HEK293 (cell line): ENCODE measurements around the gene DLG2.

Source experiments
- ZNF426 ChIP-seq: fragments of 450-650 bp; formaldehyde crosslinking; IDR thresholded peaks from 2 replicates; pipeline ENCODE4 v1.5.1; 2017; ENCODE audit warnings: missing biosample characterization, missing genetic modification characterization, mild to moderate bottlenecking, inconsistent platforms, moderate library complexity
- ZNF747 ChIP-seq: fragments of 450-650 bp; formaldehyde crosslinking; IDR thresholded peaks from 2 replicates; pipeline ENCODE4 v1.5.1; 2016; ENCODE audit warnings: missing biosample characterization, missing genetic modification characterization
- TF ChIP-seq, protein P1 (sequence below): fragments of 450-650 bp; formaldehyde crosslinking; IDR thresholded peaks from 2 replicates; pipeline ENCODE4 v1.5.1; 2017; ENCODE audit warnings: missing biosample characterization, missing genetic modification characterization
- TF ChIP-seq, protein P2 (sequence below): fragments of 450-650 bp; formaldehyde crosslinking; IDR thresholded peaks from 2 replicates; pipeline ENCODE4 v1.5.1; 2016; ENCODE audit warnings: missing biosample characterization, missing genetic modification characterization

DNA sequence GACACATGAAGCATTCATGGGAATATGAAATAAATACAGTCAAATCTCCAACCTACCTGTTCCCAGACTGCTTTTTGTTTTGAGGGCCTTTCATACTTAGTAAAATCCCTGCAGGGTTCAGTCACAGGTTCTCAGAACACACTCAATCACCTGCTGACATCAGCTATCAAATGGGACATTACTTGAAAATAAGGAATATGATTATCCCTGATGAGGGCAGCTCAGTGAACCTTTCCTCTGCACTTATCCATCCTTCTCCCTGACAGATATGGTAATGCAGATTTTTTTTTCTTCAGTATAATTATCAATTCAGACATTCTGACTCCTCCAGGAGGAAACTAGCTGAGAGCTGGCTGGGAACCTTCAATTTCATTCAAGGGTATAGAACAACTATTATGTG is 1213.6 kb downstream of the DLG2 start:
- TF ChIP-seq, protein P1, sequence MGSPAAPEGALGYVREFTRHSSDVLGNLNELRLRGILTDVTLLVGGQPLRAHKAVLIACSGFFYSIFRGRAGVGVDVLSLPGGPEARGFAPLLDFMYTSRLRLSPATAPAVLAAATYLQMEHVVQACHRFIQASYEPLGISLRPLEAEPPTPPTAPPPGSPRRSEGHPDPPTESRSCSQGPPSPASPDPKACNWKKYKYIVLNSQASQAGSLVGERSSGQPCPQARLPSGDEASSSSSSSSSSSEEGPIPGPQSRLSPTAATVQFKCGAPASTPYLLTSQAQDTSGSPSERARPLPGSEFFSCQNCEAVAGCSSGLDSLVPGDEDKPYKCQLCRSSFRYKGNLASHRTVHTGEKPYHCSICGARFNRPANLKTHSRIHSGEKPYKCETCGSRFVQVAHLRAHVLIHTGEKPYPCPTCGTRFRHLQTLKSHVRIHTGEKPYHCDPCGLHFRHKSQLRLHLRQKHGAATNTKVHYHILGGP, result no peak
- TF ChIP-seq, protein P2, sequence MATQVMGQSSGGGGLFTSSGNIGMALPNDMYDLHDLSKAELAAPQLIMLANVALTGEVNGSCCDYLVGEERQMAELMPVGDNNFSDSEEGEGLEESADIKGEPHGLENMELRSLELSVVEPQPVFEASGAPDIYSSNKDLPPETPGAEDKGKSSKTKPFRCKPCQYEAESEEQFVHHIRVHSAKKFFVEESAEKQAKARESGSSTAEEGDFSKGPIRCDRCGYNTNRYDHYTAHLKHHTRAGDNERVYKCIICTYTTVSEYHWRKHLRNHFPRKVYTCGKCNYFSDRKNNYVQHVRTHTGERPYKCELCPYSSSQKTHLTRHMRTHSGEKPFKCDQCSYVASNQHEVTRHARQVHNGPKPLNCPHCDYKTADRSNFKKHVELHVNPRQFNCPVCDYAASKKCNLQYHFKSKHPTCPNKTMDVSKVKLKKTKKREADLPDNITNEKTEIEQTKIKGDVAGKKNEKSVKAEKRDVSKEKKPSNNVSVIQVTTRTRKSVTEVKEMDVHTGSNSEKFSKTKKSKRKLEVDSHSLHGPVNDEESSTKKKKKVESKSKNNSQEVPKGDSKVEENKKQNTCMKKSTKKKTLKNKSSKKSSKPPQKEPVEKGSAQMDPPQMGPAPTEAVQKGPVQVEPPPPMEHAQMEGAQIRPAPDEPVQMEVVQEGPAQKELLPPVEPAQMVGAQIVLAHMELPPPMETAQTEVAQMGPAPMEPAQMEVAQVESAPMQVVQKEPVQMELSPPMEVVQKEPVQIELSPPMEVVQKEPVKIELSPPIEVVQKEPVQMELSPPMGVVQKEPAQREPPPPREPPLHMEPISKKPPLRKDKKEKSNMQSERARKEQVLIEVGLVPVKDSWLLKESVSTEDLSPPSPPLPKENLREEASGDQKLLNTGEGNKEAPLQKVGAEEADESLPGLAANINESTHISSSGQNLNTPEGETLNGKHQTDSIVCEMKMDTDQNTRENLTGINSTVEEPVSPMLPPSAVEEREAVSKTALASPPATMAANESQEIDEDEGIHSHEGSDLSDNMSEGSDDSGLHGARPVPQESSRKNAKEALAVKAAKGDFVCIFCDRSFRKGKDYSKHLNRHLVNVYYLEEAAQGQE (tag by site-specific recombination), result no peak
- no peak for TF ChIP-seq ZNF747 (tag by site-specific recombination)
- no peak for TF ChIP-seq ZNF426
